Adipose tissue (tissue), 3 donors: ENCODE data around the gene SLC25A26. TPM values are rescaled to one million over a fixed set of nuclear protein-coding genes. Genes with fewer than 3 reads are reported as not detected.

ENCODE experiments used
- H3K27ac ChIP-seq: one replicate; pipeline ENCODE4 v1.5.1; 2013; ENCODE audit warnings: low read depth, low read length
- WGBS, 3 donors: extraction: QIAGEN DNeasy Blood & Tissue Kit; methylation state at CpG; one replicate each; pipeline ENCODE4 v1.1.7; 2013; 5-methylcytosine and 5-hydroxymethylcytosine counted together
- polyA plus RNA-seq, 3 donors: library from polyadenylated mRNA; stranded (reverse); fragments of 200-250 nt; gene quantifications; one replicate each; pipeline ENCODE4 v1.2.3, GENCODE V29; 2013
- donor health status: healthy with polysubstance abuse.
- donor health status: Bipolar disorder and iron deficiency.
- donor health status: healthy.

SLC25A26 gene
- polyA plus RNA-seq, 3 donors, result 12.6 to 21.6 (median 13.8) TPM

DNA sequence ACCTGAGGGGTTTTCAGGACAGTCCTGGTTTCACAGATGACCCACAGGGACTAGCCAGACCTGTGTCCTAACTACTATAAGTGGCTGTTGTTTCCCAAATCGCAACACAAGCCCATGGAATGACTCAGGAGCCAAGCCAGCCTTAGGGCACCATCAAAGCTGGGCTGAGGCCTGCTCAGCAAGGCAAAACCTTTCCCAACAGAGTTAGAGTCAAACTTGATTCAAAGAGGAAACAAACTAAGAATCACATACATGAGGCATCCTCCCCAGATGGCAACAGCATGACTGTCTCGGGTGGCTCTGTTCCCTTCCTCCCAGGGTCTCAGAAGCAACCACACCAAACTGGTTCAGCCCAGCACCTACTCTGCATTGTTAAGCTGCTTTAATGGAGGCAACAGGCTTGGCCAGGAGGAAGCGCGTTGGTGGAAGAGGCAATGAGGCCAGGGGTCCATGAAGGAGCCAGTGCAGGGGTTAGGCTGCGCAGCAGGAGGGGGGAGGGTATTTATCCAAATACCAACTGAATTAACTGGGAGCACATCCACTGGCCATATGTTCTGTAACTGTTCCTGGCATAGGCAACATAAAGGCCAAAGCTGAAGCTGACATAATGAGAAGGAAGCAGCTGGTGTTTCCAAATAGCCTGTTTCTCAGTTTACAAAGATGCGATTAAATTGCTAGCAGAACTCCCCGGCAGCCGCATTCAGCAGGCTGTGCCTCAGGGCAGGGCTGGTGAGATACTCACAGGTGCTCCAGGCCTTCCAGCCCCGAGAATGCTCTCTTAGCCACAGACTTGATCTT lies 177.6 kb downstream of the SLC25A26 start:
- H3K27ac ChIP-seq, result no peak overlapping the region

GRCh38 chr3:66399529-66400232 lies 178.9 kb downstream of the SLC25A26 start:
- no peak overlapping the region for H3K27ac ChIP-seq
- 88 to 97% (median 94%) methylated on average over 10 of the region's 10 CpGs for WGBS, 3 donors

More for the DNA sequence above, 177.6 kb downstream of the SLC25A26 start:
- WGBS, 3 donors, result 65 to 85% (median 84%) methylated on average over 9 of the region's 9 CpGs

DNA sequence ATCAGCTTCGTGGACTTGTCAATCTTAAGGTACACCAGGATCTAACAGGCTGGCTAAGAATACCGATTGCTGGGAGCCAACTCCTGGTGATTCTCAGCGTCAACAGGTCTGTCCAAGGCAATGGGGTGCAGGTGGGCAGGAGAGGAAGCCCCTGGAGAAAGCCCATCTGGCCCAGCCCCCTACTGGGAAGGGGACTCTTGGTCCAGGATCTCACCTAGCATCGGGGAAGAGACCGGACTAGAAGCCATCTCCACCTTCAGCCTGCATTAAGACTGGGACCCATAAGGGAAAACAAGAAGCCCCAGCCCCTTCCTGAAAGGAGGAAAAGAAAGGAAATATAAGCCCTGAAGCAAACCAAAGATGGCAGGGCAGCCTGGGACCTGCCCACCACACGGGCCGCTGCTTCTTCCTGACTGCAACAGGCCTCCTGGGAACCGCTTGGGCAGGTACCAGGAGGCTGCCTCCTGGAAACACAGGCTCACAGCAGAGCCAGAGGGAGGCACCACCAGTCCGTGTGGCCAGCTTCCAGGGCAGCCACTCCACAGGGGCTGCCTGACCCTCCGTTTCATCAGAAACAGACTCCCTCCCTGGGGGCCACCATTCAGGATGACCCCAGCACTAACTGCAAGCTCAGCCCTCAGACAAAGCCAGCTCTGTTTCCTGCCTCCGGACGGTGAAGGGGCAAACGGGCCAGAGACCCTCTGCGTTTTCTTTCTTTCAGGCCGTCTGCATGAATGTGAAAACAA lies 179.8 kb downstream of the SLC25A26 start:
- 73 to 82% (median 78%) methylated on average over 15 of the region's 15 CpGs for WGBS, 3 donors
- H3K27ac ChIP-seq, result no peak overlapping the region

- H3K27ac ChIP-seq, result no peak overlapping the region
- WGBS, 3 donors, result 58 to 78% (median 74%) methylated on average over 10 of the region's 10 CpGs
Measured at GRCh38 chr3:66401157-66401550, 180.4 kb downstream of the SLC25A26 start.

DNA sequence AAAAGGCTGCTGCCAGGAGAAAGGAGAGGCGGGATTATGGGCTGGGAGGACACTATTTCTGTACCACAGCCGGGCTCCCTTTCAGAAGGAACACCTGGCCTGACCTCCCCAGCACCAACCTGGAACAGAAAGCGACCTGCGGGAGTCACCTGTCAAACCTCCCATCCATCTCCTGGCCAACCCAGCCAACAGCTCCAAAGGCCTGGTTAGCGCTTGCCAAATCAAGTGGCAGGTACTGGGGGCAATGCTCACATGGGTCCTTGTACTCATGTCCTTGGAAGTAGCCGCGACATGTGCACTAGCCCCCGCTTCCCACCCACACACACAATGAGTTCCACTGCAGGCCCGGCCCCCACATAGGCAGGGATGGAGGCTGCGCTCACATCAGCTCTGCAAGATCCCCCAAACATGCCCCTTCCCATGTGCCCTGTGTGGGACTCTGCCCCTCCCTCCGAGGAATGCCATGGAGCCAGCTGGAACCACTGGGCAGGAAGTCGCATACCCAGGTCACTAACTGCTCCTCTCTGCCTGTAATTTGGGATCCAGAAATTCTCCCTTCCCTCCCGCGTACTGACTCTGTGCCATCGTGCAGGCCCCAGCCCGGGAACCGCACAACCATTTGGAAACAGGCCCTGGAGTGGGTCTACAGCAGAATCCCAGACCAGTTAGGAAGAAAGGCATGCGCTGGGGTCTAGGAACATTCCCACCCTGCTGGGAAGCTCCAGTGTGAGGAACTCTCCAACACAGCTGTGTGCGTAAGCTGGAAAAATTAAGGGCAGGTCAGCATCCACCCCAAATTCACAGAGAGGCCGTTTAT lies 181.1 kb downstream of the SLC25A26 start:
- WGBS, 3 donors, result 54 to 94% (median 89%) methylated on average over 20 of the region's 20 CpGs
- no peak overlapping the region for H3K27ac ChIP-seq

GRCh38 chr3:66402596-66403290 lies 181.9 kb downstream of the SLC25A26 start:
- WGBS, 3 donors, result 71 to 93% (median 86%) methylated on average over 13 of the region's 13 CpGs
- no peak overlapping the region for H3K27ac ChIP-seq

DNA sequence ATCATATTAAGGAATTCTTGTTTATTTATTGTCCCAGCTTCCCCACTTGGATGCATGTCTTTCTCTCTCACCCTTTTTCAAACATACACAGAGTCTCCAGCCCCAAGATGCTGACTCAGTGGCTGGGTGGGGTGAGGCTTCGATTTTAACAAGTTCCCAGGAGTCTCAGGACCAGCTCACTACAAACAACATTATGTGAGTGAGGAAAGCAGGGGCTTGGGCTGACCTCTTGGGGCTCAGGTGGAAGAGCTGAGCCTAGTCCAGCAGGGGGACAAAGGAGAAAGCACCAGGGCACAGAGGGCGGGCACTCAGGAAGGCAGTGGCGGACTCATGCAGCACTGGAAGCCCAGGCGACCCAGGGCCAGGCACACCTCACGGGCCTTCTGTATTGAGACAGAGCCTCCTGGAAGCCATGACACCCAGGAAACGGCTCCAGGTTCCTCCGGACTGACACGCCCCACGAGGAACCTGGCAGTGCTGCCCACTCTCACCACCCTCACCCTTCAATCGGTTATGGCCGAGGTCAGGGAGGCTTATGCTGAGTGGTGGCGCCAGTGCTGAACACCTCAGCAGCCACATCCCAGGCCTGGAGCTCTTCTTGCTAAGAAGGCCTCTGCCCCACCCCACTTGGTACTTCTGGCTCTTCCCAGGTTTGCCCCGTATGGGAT lies 182.7 kb downstream of the SLC25A26 start:
- 61 to 85% (median 85%) methylated on average over 13 of the region's 13 CpGs for WGBS, 3 donors
- no peak overlapping the region for H3K27ac ChIP-seq

DNA sequence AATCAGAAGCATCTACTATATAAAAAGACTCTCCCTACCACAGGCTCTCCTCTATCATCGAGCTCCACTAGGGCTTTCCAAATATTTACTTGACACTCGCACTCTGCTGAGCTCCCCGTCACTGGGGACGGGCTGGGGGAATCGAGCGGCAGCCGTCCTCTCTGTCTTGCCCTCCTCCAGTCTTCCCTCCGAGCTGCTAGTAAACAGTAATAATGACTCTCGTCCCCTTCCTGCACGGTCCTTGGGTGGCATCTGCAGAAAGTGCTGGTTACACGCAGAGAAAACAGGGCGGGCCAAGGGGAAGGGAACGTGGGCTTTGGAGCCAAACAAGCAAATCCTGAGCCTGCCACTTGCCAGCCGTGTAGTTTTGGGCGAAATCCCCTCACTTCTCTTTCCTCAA lies 183.4 kb downstream of the SLC25A26 start:
- H3K27ac ChIP-seq, result no peak overlapping the region
- 43 to 85% (median 82%) methylated on average over 15 of the region's 15 CpGs for WGBS, 3 donors

- no peak overlapping the region for H3K27ac ChIP-seq
- WGBS, 3 donors, result 88 to 95% (median 91%) methylated on average over 32 of the region's 32 CpGs
Measured at GRCh38 chr3:66404903-66405700, 184.3 kb downstream of the SLC25A26 start.

GRCh38 chr3:66405701-66406091 lies 184.9 kb downstream of the SLC25A26 start:
- WGBS, 3 donors, result 73 to 91% (median 84%) methylated on average over 11 of the region's 11 CpGs
- no peak overlapping the region for H3K27ac ChIP-seq

DNA sequence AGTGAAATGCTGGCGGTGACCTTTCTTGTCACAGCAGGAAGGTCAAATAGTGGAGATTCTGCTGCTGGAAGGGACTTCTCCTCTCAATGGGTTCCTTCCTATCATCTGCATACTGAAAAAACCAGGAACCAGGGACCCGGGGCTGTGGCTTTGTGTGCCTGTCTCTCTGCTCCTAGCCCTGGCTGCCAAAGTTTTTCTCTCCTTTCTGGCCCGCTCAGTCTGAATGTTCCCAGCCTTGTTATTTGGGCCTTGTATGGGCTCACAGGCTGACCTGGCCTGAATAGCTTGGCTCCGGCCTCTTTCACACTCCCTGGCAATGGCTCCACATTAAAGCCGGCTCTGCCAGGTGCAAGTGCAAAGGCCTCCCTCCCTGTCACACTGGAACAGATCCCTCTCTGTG lies 185.4 kb downstream of the SLC25A26 start:
- no peak overlapping the region for H3K27ac ChIP-seq
- WGBS, 3 donors, result 71 to 83% (median 81%) methylated on average over 5 of the region's 5 CpGs

GRCh38 chr3:66406831-66407610 lies 186.2 kb downstream of the SLC25A26 start:
- H3K27ac ChIP-seq, result no peak overlapping the region
- 64 to 81% (median 76%) methylated on average over 17 of the region's 17 CpGs for WGBS, 3 donors

GRCh38 chr3:66407611-66408218 lies 186.9 kb downstream of the SLC25A26 start:
- no peak overlapping the region for H3K27ac ChIP-seq
- 42 to 64% (median 61%) methylated on average over 14 of the region's 14 CpGs for WGBS, 3 donors

- 87 to 96% (median 96%) methylated on average over 24 of the region's 24 CpGs for WGBS, 3 donors
- no peak overlapping the region for H3K27ac ChIP-seq
Measured at GRCh38 chr3:66409771-66410754, 189.3 kb downstream of the SLC25A26 start.
